IMR-90 (cell line): Measurements from ENCODE around the gene NEFH. TPM values are rescaled to one million over a fixed set of nuclear protein-coding genes. Genes with fewer than 3 reads are reported as not detected.

Experiments
- ATAC-seq: fragments of 200-7000 bp; cut with Tn5 transposase; 2 replicates; pipeline ENCODE4 v1.9.1; 2020; ENCODE audit warnings: low read depth, mild to moderate bottlenecking, moderate library complexity
- BruUV-seq: library from RNA; stranded (reverse); fragments of 400-500 nt; replicated peaks from 2 replicates; lab custom pipeline; 2021; lab: Mats Ljungman, UMichigan
- CTCF ChIA-PET: fragments of 300-600 bp; formaldehyde crosslinking; extraction: SDS; loops from one replicate; lab custom pipeline; 2021; ENCODE audit warnings: antibody characterized with exemption; lab: Yijun Ruan, JAX
- POLR2A ChIA-PET: fragments of 300-600 bp; sonication (Branson Sonifier 250); formaldehyde crosslinking; loops from one replicate; lab custom pipeline; 2022; ENCODE audit warnings: antibody characterized with exemption; ENCODE audit not compliant: unreplicated experiment; lab: Charles Lee
- DNase-seq: peaks from one replicate; pipeline ENCODE4 v3.0.0; 2013
- H2AFZ ChIP-seq: replicated peaks from 2 replicates; pipeline ENCODE3; 2013; ENCODE audit warnings: low read length, mild to moderate bottlenecking; ENCODE audit not compliant: poor library complexity
- H2AK5ac ChIP-seq: 2 replicates; pipeline ENCODE4 v1.6.1; 2013; ENCODE audit warnings: low read depth, low read length, inconsistent platforms
- H2AK9ac ChIP-seq: replicated peaks from 2 replicates; pipeline ENCODE3; 2013; ENCODE audit warnings: mild to moderate bottlenecking, low read depth, low read length, moderate library complexity; ENCODE audit not compliant: poor library complexity
- H2BK120ac ChIP-seq: 2 replicates; pipeline ENCODE4 v1.6.1; 2013; ENCODE audit warnings: low read depth, low read length, inconsistent platforms
- H2BK15ac ChIP-seq: 3 replicates; pipeline ENCODE4 v1.6.1; 2013; ENCODE audit warnings: low read depth, low read length, inconsistent platforms
- H2BK20ac ChIP-seq: 2 replicates; pipeline ENCODE4 v1.6.1; 2013; ENCODE audit warnings: low read depth, mild to moderate bottlenecking, inconsistent platforms, low read length, moderate library complexity
- H2BK5ac ChIP-seq: 2 replicates; pipeline ENCODE4 v1.6.1; 2013; ENCODE audit warnings: mild to moderate bottlenecking, low read depth, low read length, inconsistent platforms; ENCODE audit not compliant: poor library complexity, severe bottlenecking
- H3K14ac ChIP-seq: replicated peaks from 2 replicates; pipeline ENCODE4 v1.6.1; 2013; ENCODE audit warnings: low read depth, low read length, inconsistent platforms
- H3K18ac ChIP-seq: 2 replicates; pipeline ENCODE4 v1.6.1; 2013; ENCODE audit warnings: low read depth, low read length, control low read depth
- H3K23ac ChIP-seq: 2 replicates; pipeline ENCODE4 v1.6.1; 2013; ENCODE audit warnings: low read depth, low read length, inconsistent platforms
- H3K27ac ChIP-seq: 2 replicates; pipeline ENCODE4 v1.5.1; 2013; ENCODE audit warnings: mild to moderate bottlenecking, control low read depth, low read length; ENCODE audit not compliant: insufficient read depth
- H3K27me3 ChIP-seq: 2 replicates; pipeline ENCODE4 v1.6.1; 2013; ENCODE audit warnings: low read length; ENCODE audit not compliant: control insufficient read depth, insufficient read depth
- H3K36me3 ChIP-seq: 2 replicates; pipeline ENCODE4 v1.6.1; 2013; ENCODE audit warnings: low read length, mixed read lengths; ENCODE audit not compliant: control insufficient read depth, insufficient read depth
- H3K4ac ChIP-seq: 2 replicates; pipeline ENCODE4 v1.6.1; 2013; ENCODE audit warnings: low read depth, low read length, inconsistent platforms
- H3K4me1 ChIP-seq: 2 replicates; pipeline ENCODE4 v1.6.1; 2013; ENCODE audit warnings: low read length, mixed read lengths; ENCODE audit not compliant: control insufficient read depth, insufficient read depth
- H3K4me2 ChIP-seq: 2 replicates; pipeline ENCODE4 v1.6.1; 2013; ENCODE audit warnings: low read depth, mild to moderate bottlenecking, control low read depth, low read length, moderate library complexity
- H3K4me3 ChIP-seq: 2 replicates; pipeline ENCODE4 v1.5.1; 2013; ENCODE audit warnings: low read depth, mild to moderate bottlenecking, control low read depth, low read length, moderate library complexity; ENCODE audit not compliant: insufficient read depth
- H3K56ac ChIP-seq: 2 replicates; pipeline ENCODE4 v1.6.1; 2013; ENCODE audit warnings: low read length, inconsistent platforms; ENCODE audit not compliant: insufficient read depth; ENCODE audit errors: extremely low read depth
- H3K79me1 ChIP-seq, 2 experiments: 2 replicates each; pipeline ENCODE4 v1.6.1; 2013; ENCODE audit warnings: low read length in 2 of 2, inconsistent platforms in 1 of 2, low read depth in 1 of 2
- H3K9ac ChIP-seq: 2 replicates; pipeline ENCODE4 v1.6.1; 2013; ENCODE audit warnings: low read depth, low read length, control low read depth
- H3K9me1 ChIP-seq: 2 replicates; pipeline ENCODE4 v1.6.1; 2013; ENCODE audit warnings: low read length, inconsistent platforms; ENCODE audit not compliant: insufficient read depth
- H3K9me3 ChIP-seq: 2 replicates; pipeline ENCODE4 v1.6.1; 2013; ENCODE audit warnings: low read length; ENCODE audit not compliant: control insufficient read depth, insufficient read depth
- H4K20me1 ChIP-seq: 2 replicates; pipeline ENCODE4 v1.6.1; 2013; ENCODE audit warnings: low read length, inconsistent platforms; ENCODE audit not compliant: insufficient read depth
- H4K5ac ChIP-seq: 2 replicates; pipeline ENCODE4 v1.6.1; 2013; ENCODE audit warnings: mild to moderate bottlenecking, low read depth, low read length, control low read depth
- H4K8ac ChIP-seq, 2 experiments: 2 replicates each; pipeline ENCODE4 v1.6.1; 2013; ENCODE audit warnings: low read depth in 2 of 2, low read length in 2 of 2, control low read depth in 1 of 2, inconsistent platforms in 1 of 2
- H4K91ac ChIP-seq: 2 replicates; pipeline ENCODE4 v1.6.1; 2013; ENCODE audit warnings: low read depth, low read length, inconsistent platforms; ENCODE audit not compliant: insufficient read depth
- BHLHE40 ChIP-seq: fragments of 150-350 bp; IDR thresholded peaks from 2 replicates; pipeline ENCODE4 v1.6.1; 2016; ENCODE audit warnings: mild to moderate bottlenecking, low read depth, low read length
- CEBPB ChIP-seq: IDR thresholded peaks from 2 replicates; pipeline ENCODE4 v1.6.1; 2012; ENCODE audit warnings: low read depth, low read length, improper control_type of control experiment
- CHD1 ChIP-seq: IDR thresholded peaks from 2 replicates; pipeline ENCODE4 v1.6.1; 2012; ENCODE audit warnings: low read depth, low read length, improper control_type of control experiment
- CTCF ChIP-seq: conservative IDR thresholded peaks from 2 replicates; pipeline ENCODE4 v1.5.1; 2012; ENCODE audit warnings: mild to moderate bottlenecking, low read depth, low read length, improper control_type of control experiment
- ELK1 ChIP-seq: fragments of 150-350 bp; IDR thresholded peaks from 2 replicates; pipeline ENCODE4 v1.6.1; 2016; ENCODE audit warnings: low read depth, mild to moderate bottlenecking, low read length, moderate library complexity, borderline replicate concordance
- FOS ChIP-seq: fragments of 150-350 bp; IDR thresholded peaks from 2 replicates; pipeline ENCODE4 v1.6.1; 2016; ENCODE audit warnings: low read depth, low read length
- MAFK ChIP-seq: IDR thresholded peaks from 2 replicates; pipeline ENCODE4 v1.6.1; 2012; ENCODE audit warnings: low read depth, low read length, improper control_type of control experiment
- MAZ ChIP-seq: IDR thresholded peaks from 2 replicates; pipeline ENCODE4 v1.6.1; 2012; ENCODE audit warnings: low read depth, mild to moderate bottlenecking, low read length, improper control_type of control experiment, moderate library complexity, borderline replicate concordance
- MXI1 ChIP-seq: IDR thresholded peaks from 2 replicates; pipeline ENCODE4 v1.6.1; 2012; ENCODE audit warnings: low read depth, mild to moderate bottlenecking, low read length, moderate library complexity, borderline replicate concordance
- NFE2L2 ChIP-seq: fragments of 150-350 bp; IDR thresholded peaks from 2 replicates; pipeline ENCODE4 v1.6.1; 2016; ENCODE audit warnings: low read depth, mild to moderate bottlenecking, low read length
- POLR2A ChIP-seq: IDR thresholded peaks from 2 replicates; pipeline ENCODE4 v1.6.1; 2012; ENCODE audit warnings: mild to moderate bottlenecking, low read depth, low read length
- RAD21 ChIP-seq: IDR thresholded peaks from 2 replicates; pipeline ENCODE4 v1.6.1; 2012; ENCODE audit warnings: low read length, improper control_type of control experiment
- RCOR1 ChIP-seq: IDR thresholded peaks from 2 replicates; pipeline ENCODE4 v1.6.1; 2012; ENCODE audit warnings: mild to moderate bottlenecking, low read length, improper control_type of control experiment; ENCODE audit not compliant: insufficient replicate concordance
- RFX5 ChIP-seq: IDR thresholded peaks from 2 replicates; pipeline ENCODE4 v1.8.0; 2012; ENCODE audit warnings: low read depth, mild to moderate bottlenecking, low read length, moderate library complexity
- SMC3 ChIP-seq: fragments of 150-350 bp; IDR thresholded peaks from 2 replicates; pipeline ENCODE4 v1.6.1; 2016; ENCODE audit warnings: low read depth, mild to moderate bottlenecking, antibody characterized with exemption, low read length, moderate library complexity
- USF2 ChIP-seq: fragments of 150-350 bp; IDR thresholded peaks from 2 replicates; pipeline ENCODE4 v1.6.1; 2017; ENCODE audit warnings: mild to moderate bottlenecking, antibody characterized with exemption, low read length, low read depth
- WGBS, 2 experiments: methylation state at CpG; one replicate each; pipeline versions ENCODE4 v1.1.5 to v1.1.7; 2013; ENCODE audit warnings: missing lambda C conversion rate in 2 of 2; ENCODE audit not compliant: insufficient read length in 1 of 2; ENCODE audit errors: extremely low coverage in 2 of 2; 5-methylcytosine and 5-hydroxymethylcytosine counted together
- dilution Hi-C: fragments of 300-500 bp; cut with HindIII; formaldehyde crosslinking; loops from one replicate; pipeline ENCODE4 v1.14.3; 2018; ENCODE audit warnings: low sequenced_read_pairs; ENCODE audit not compliant: unreplicated experiment
- in situ Hi-C: fragments of 300-500 bp; cut with MboI; formaldehyde crosslinking; loops from 3 replicates; pipeline ENCODE4 v1.14.3; 2019; ENCODE audit warnings: low sequenced_read_pairs, inconsistent platforms, mixed read lengths
- intact Hi-C: fragments of 100-400 bp; cut with micrococcal nuclease; formaldehyde crosslinking; loops from 2 replicates; pipeline ENCODE4 v1.10.0; 2022
- polyA plus RNA-seq, 3 experiments: library from polyadenylated mRNA; depleted of rRNA; stranded (reverse); fragments of >200 nt; gene quantifications; 2 replicates each; pipeline ENCODE4 v1.2.3, GENCODE V29; 2012; ENCODE audit warnings: low replicate concordance in 1 of 3
- total RNA-seq: library from RNA; depleted of rRNA; stranded (reverse); fragments of >200 nt; gene quantifications from 2 replicates; pipeline ENCODE4 v1.2.3, GENCODE V29; 2012

The NEFH gene
- total and polyA plus RNA-seq, 2 of the 4 experiments (the other 2 are of a cell fraction): 1.3 to 2.9 TPM

- intact Hi-C loops: no loop called here
- Histone ChIP-seq H4K8ac (no peak overlapping the region), H3K4me3 (no peak overlapping the region), H3K27me3 (peaks cover 8% of the 10 kb centered on the region), H2BK20ac (no peak overlapping the region), H4K20me1 (no peaks in the 10 kb centered on the region; the same call in 1 of the 2 replicates), H3K27ac (no peak overlapping the region), H4K5ac (no peak overlapping the region), H3K36me3 (no peaks in the 10 kb centered on the region), H3K9me1 (no peaks in the 10 kb centered on the region), H3K56ac (no peak overlapping the region), H3K14ac (no peak overlapping the region), H2BK120ac (no peak overlapping the region), H2BK15ac (no peak overlapping the region), H3K9me3 (no peaks in the 10 kb centered on the region), H3K4me2 (no peak overlapping the region), H2AK5ac (no peak overlapping the region), H3K23ac (no peak overlapping the region), H2AK9ac (no peak overlapping the region), H3K9ac (no peak overlapping the region), H3K79me1 (no peaks in the 10 kb centered on the region), H2AFZ (no peak overlapping the region), H3K4ac (no peak overlapping the region), H2BK5ac (no peak overlapping the region), H4K91ac (no peak overlapping the region), H3K4me1 (no peaks in the 10 kb centered on the region), H3K18ac (no peak overlapping the region)
- 48% methylated on average over 3 of the region's 9 CpGs; no CpG with 5 or more reads in 1 of the 2 experiments for WGBS, 2 experiments
- DNase-seq (peak; percentile 39), ATAC-seq (no peak)
- in situ Hi-C loops: no loop called here
- BruUV-seq: no TSS peak
- no peak for TF ChIP-seq FOS
- no peak for TF ChIP-seq ELK1
- TF ChIP-seq RAD21: no peak
- no peak for TF ChIP-seq MAZ
- TF ChIP-seq CTCF: no peak
- TF ChIP-seq SMC3: no peak
- TF ChIP-seq USF2: no peak
- no peak for TF ChIP-seq POLR2A
- no peak for TF ChIP-seq RCOR1
- no peak for TF ChIP-seq CHD1
- no peak for TF ChIP-seq BHLHE40
- no peak for TF ChIP-seq CEBPB
- TF ChIP-seq NFE2L2: no peak
- TF ChIP-seq RFX5: no peak
- TF ChIP-seq MXI1: no peak
- TF ChIP-seq MAFK: no peak
- ChIA-PET POLR2A (no interaction called here), CTCF (no interaction called here)
- dilution Hi-C loops: no loop called here
Observed at GRCh38 chr22:29456211-29456671, 23.8 kb upstream of the NEFH start.
